NCI-H2196 (cell line): ENCODE measurements around the gene FER.

ENCODE experiments used
- DNase-seq: peaks from one replicate; lab custom pipeline; 2025; ENCODE audit not compliant: unreplicated experiment; lab: John Stamatoyannopoulos, UW

Gene FER

DNA sequence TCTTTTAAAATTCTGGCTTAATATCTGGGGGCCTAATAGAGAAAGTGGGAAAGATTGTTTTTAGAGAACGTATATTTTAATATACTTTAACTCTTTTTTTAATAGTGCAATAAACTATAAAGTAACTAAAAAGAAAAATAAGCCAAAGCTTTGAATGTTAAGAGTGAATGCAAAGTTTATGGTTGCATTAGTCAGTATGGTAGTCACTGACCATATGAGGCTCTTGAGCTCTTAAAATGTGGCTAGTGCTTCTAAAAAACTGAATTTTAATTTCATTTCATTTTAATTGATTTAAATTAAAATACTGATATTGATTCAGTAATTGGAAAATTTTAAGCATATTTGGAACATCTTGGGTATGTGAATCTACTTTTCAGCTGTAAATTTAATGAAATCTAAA lies 351.4 kb downstream of the FER start:
- no peak for DNase-seq

DNA sequence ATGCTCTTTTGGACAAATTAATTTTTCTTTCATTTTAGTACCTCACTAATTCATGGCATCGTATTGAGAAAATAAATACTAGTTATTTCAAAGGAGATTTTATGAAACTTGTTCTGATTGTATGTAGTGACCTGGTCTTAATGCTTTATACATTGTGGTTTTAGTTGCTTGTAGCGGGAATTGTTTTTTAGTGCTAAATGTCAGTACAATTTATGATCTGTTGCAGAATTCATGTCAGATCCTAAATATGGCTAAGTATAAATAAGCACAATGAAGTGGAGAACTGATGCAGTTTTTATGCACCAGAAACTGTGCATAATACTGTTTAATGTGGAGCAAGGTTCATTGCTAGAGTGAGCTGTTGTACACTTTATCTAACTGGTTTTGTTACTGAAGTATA lies 353.3 kb downstream of the FER start:
- no peak for DNase-seq

- no peak for DNase-seq
Observed at GRCh38 chr5:109102096-109102690, 354.5 kb downstream of the FER start.

DNA sequence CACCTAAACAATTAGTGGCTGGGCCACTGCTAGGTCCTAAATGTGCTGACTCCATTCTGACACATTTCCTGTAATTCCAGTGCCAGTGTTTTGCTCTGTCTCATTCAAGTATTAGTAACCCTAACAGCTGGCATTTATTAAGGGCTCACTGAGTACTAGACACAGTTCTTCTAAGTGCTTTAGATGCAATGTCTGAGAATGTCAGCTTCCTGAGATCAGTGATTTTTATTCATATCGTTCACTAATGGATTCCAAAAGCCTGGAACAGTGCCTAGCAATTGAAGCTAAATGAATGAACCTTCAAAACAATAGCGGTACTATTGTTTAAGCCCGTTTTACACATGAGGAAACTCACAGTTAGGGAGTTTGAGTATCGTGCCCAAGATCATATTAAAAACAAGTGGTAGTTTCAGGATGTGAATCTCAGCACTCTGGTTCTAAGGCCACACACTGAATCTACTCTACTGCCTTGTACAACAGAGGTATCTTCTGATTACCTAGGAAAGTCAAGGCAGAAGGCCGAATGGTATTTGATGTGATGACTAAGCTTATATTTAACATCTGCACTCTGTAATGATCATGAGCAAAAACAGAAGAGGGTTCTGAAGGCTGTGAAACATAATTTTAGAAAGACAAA lies 358.1 kb downstream of the FER start:
- no peak for DNase-seq

DNA sequence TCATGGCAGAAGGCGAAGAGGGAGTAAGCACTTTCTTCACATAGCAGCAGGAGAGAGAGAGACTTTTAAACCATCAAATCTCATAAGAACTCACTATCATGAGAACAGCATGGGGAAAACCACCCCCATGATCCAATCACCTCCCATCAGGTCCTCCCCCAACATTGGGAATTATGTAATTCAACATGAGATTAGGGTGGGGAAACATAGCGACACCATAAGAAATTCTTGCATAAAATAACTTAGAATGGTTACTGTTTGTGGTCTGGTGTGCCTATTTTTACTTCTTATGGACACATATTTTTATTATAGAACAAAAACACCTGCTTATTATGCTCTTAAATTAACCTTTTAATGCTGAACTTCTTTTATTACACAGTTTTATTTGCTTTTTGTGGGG lies 364.0 kb downstream of the FER start:
- no peak for DNase-seq

DNA sequence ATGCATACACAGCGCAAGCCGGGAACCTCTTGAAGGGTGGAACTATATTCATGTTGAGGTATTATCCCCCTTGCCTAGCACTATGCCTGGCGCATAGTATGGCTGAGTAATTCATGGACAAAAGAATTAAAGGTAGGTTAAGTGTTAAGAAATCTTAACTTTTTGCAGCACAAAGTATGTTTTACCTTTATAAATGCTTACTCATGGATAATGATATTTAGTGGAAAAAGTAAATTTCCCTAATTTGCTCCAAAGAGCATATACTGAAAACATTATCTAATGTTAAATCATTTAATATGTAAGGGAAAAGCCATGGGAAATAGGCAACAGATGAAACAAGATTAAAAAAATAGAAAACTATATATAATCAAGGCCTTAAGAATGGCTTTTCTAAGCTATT lies 365.9 kb downstream of the FER start:
- DNase-seq, result no peak

- no peak for DNase-seq
Observed at GRCh38 chr5:109121225-109121624, 373.5 kb downstream of the FER start.

DNA sequence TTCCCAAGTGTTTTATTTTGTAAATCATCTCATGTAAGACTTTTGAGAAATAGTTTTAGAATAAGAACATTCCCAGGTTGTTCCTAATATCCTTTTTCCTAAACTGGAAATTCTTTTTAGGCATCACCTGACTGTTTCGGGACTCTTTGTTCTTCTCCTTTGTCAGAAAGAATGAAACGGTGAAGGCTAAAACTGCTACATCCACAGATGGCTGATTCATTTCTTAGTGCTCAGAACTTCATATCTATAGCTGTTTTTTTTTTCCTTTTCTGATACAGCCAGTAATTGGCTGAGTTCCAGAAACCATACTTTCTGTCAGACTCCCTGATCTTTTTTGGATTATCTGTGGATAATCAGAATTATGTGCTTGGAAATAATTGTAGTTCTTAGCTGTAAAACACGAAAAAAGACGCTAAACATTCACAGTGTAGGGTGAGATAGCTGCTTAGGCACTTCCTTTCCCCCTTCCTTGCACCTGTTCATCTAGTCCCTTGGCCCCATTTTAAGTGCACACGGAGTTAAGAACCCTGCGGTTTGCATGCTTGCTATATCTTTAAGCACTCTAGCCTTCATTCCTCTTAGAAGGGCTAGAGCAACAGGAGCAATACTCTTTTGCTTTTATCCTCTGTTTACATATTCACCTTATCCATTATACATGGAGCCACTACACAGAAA lies 378.2 kb downstream of the FER start:
- no peak for DNase-seq

DNA sequence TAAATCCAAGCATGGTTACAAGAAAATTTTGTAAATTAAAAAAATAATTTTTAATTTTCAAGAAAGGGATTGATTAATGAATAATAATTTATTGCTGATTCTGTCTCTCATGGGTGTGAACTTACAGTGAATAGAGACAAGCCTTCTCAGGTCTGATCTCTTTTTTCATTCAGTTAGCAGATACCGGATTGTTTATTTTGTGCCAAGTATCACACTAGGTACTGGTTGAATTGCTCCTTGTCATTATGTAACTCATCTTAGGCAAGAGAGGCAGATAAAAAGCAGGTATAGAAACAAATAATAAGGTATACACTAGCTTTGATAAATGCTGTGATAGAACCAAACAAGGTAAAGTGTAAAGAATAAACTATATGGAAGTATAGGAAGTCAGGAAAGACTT lies 378.8 kb downstream of the FER start:
- no peak for DNase-seq

- DNase-seq, result no peak
Observed at GRCh38 chr5:109136906-109137305, 389.2 kb downstream of the FER start.

- no peak for DNase-seq
Observed at GRCh38 chr5:109141222-109142200, 393.8 kb downstream of the FER start.

DNA sequence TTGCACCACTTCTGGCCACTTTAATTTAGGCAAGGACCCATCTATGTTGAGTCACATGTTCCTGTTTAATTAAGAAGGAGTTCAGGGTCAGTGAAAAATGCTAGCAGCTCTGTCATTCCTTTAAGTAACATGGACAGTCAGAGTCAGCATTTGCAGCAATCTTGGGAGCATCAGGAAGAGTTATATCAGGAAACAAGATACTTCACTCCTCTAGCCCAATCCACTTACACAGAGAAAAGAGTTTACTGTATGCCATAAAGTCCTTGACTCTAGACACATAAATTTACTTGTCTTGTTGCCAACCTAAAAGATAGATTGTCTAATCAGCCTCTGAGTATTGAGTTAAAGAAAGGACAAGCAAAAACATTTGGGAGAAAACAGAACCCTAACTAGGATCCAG lies 395.3 kb downstream of the FER start:
- DNase-seq, result no peak

DNA sequence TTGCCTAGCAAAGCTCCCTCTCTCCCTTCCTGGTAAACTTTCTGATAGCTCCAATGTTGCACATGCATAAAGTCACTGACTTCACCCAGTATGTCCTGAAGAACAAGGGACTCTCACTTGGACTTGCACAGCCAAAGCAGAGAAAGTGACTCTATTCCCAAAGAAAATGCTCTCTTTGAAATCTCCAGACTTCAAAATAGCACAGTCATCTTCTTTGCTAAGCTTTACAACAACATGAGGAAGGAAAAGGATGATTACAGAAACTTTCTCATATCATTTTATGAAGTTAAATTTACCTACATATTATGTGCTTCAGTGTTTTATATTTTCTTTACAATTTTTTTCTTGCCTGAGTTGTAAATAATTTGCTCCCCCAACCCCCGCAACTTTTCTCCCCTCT lies 397.4 kb downstream of the FER start:
- no peak for DNase-seq

DNA sequence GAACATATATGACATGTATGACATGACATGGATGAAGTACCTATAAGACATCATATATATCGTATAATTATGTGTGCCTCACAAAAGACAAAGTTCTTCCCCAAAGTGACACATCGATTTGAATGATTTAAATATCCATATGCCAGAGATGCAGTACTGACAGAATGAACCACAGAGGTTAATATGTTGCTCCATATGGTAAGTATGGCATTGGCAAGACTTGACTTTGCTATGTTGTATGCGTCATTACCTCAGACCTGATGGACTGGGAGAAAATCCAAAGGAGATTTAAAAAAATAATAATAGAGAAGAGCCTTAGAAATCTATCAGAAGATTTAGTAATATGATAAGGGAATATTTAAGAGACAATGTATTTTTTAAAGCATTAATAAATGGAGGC lies 398.9 kb downstream of the FER start:
- no peak for DNase-seq

DNA sequence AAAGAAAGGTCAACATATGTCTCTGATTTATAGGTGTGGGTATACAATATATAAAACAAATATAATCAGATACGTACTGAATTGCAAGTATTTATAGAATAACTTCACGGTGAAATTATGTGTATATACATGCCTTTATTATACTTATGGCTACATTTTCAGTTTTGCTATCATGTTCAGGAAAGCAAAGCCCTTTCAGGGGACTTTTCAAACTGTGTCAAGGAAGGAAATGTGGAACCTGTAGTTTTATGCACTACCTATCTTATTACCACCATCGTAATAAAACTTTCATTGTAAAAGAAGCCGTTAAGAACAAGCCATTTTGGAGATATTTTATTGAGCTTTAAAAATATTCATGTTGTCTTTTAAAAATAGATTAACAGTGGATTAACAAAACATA lies 404.9 kb downstream of the FER start:
- no peak for DNase-seq

GRCh38 chr5:109155625-109156024 lies 407.9 kb downstream of the FER start:
- DNase-seq, result no peak

DNA sequence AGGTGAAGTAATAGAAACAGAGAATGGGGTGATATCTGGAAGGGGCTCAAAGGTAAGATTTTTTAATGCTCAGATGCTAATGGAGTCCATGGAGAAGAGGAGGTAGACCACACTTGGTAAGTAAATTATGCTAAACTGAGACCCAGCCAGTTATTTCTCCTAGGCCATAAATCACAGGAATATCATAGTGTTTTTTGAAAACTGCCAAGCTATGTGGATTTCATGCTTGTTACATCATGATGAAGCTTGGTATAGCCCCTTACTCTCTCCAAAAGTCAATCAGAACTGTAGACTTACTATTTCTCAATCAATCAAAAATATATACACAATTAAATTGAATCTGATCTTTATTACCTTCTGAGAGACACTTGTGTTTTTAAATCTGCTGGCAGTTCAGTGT lies 409.2 kb downstream of the FER start:
- DNase-seq, result no peak

GRCh38 chr5:109160468-109160867 lies 412.8 kb downstream of the FER start:
- no peak for DNase-seq

DNA sequence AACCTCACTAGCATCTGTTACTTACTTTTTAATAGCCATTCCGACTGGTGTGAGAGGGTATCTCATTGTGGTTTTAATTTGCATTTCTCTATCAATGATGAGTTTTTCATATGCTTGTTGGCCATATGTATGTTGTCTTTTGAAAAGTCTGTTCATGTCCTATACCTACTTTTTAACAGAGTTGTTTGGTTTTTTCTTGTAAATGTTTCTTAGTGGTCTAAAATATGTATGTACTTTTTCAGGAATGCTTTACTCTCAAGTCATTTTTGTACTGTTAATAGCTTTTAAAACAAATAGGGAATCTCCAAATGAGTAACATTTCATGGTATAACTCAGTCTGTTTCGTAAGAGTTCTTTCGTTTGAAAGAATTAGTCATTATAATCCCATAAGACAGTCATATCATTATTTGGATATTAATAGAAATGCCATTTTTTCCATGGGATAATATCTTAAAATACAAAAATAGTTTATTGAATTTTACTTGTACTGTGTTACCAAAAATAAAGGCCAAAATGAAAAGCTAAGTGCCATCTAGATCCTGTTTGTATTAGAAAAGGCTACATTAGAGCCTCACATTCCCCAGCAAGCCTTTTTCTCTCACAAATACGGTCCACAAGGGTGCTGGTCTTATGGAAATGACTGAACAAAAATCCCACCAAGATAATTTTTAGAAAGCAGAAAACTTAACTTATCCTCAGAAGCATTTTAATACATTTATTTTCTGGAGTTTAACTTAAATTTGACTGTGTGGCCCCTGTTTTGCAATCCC lies 414.4 kb downstream of the FER start:
- no peak for DNase-seq

- no peak for DNase-seq
Observed at GRCh38 chr5:109163336-109163735, 415.6 kb downstream of the FER start.

DNA sequence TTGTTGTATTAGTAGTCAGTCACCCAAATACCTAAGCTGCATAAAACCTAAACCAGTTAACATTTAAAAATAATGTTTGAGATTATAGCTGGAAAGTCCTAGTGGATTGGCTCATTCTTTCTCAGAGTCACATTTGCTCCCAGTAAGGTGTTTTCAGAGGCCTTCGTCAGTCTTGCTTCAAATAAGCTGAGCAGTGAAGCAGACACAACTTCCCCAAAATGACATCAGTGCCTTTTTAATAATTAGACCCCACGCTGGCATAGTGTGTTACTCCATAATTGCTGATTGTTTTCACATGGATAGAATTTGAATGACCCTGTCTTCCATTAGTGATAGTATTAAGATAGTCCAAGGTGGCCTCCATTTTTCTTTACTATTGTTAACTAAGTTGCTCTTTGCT lies 416.3 kb downstream of the FER start:
- DNase-seq, result no peak
